ENCODE data around the gene MXI1.

- TF ChIP-seq CTCF (IDR thresholded peaks at IDR 0.05) (no peak), POLR2A (IDR thresholded peaks at IDR 0.05) (no peak)
Measured at GRCh38 chr10:110317866-110318850, 110.8 kb downstream of the MXI1 start.
